Activated T-helper 1 cell treated with anti-CD3 and anti-CD28 coated beads, Interleukin-12 subunit alpha, Interleukin-12 subunit beta, Interleukin-2, Interleukin-4 antibody, amounts not matched to agents 30 ng/mL and 10 ng/mL and 1 ng/mL, durations not matched to agents 14 hours and 24 hours and 36 hours (primary cell): ENCODE results near the gene ACSS1. TPM values are rescaled to one million over a fixed set of nuclear protein-coding genes. Genes with fewer than 3 reads are reported as not detected.

Experiments used
- DNase-seq: peaks from one replicate; pipeline ENCODE4 v3.0.0; 2021; ENCODE audit warnings: low spot score
- H3K27ac Mint-ChIP-seq: one replicate; pipeline ENCODE4 v1.8.0; 2021; ENCODE audit warnings: mild to moderate bottlenecking, mixed read lengths
- H3K27me3 Mint-ChIP-seq: one replicate; pipeline ENCODE4 v1.8.0; 2022; ENCODE audit warnings: mild to moderate bottlenecking, moderate library complexity, mixed read lengths; ENCODE audit not compliant: insufficient read depth
- H3K36me3 Mint-ChIP-seq: one replicate; pipeline ENCODE4 v1.8.0; 2021; ENCODE audit warnings: low read depth, mixed read lengths
- H3K4me1 Mint-ChIP-seq: one replicate; pipeline ENCODE4 v1.8.0; 2021; ENCODE audit warnings: low read depth, mixed read lengths
- H3K4me3 Mint-ChIP-seq: one replicate; pipeline ENCODE4 v1.8.0; 2021; ENCODE audit warnings: mild to moderate bottlenecking, moderate library complexity, mixed read lengths
- H3K9me3 Mint-ChIP-seq: one replicate; pipeline ENCODE4 v1.8.0; 2021; ENCODE audit warnings: mixed read lengths
- intact Hi-C: fragments of 100-400 bp; cut with micrococcal nuclease; formaldehyde crosslinking; loops from one replicate; pipeline ENCODE4 v1.15.1; 2024
- total RNA-seq: library from RNA; stranded (reverse); gene quantifications from 2 replicates; pipeline ENCODE4 v1.2.3, GENCODE V29; 2022

Gene ACSS1
- total RNA-seq, 1 donor from 2014 or later = 11.7 TPM

GRCh38 chr20:25022680-25023079 lies 35.3 kb downstream of the ACSS1 start:
- intact Hi-C loops = no loop called here
- no peak for DNase-seq
- H3K4me3 Mint-ChIP-seq = no peak overlapping the region
- H3K27ac Mint-ChIP-seq = no peak overlapping the region
- H3K4me1 Mint-ChIP-seq = no peaks in the 10 kb centered on the region
- H3K9me3 Mint-ChIP-seq = no peaks in the 10 kb centered on the region
- H3K36me3 Mint-ChIP-seq = peaks cover 3% of the 10 kb centered on the region
- no peaks in the 10 kb centered on the region for H3K27me3 Mint-ChIP-seq

DNA sequence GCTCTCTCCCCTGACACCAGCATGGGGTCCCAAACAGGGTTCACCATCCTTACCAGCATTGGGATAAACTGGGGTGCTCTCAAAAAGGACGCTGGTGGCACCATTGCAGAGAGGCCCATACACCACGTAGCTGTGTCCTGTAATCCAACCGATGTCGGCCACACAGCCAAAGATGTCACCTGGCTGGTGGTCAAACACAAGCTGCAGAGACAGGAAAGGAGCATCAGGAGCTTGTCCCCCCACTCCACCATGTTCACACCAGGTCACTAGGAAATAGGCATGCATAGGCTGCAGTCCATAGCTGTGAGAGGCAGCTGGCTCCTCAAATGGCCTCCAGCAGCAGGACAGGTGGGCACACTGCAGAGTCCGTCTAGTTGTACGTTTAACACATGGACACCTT lies 36.6 kb downstream of the ACSS1 start:
- H3K4me3 Mint-ChIP-seq = no peak overlapping the region
- H3K9me3 Mint-ChIP-seq = no peaks in the 10 kb centered on the region
- H3K27me3 Mint-ChIP-seq = no peaks in the 10 kb centered on the region
- intact Hi-C loops = no loop called here
- no peak overlapping the region for H3K27ac Mint-ChIP-seq
- no peaks in the 10 kb centered on the region for H3K36me3 Mint-ChIP-seq
- no peaks in the 10 kb centered on the region for H3K4me1 Mint-ChIP-seq
- DNase-seq = no peak

GRCh38 chr20:25020901-25021301 lies 37.0 kb downstream of the ACSS1 start:
- no peaks in the 10 kb centered on the region for H3K27me3 Mint-ChIP-seq
- DNase-seq = no peak
- H3K4me3 Mint-ChIP-seq = no peak overlapping the region
- no peak overlapping the region for H3K27ac Mint-ChIP-seq
- H3K9me3 Mint-ChIP-seq = no peaks in the 10 kb centered on the region
- intact Hi-C loops = no loop called here
- no peaks in the 10 kb centered on the region for H3K4me1 Mint-ChIP-seq
- H3K36me3 Mint-ChIP-seq = no peaks in the 10 kb centered on the region

- Mint-ChIP-seq H3K9me3 (no peaks in the 10 kb centered on the region), H3K27me3 (no peaks in the 10 kb centered on the region), H3K36me3 (no peaks in the 10 kb centered on the region), H3K4me1 (no peaks in the 10 kb centered on the region), H3K4me3 (no peak overlapping the region), H3K27ac (no peak overlapping the region)
- no peak for DNase-seq
- intact Hi-C loops = no loop called here
These were observed 37.6 kb downstream of the ACSS1 start for GRCh38 chr20:25020345-25020744.

DNA sequence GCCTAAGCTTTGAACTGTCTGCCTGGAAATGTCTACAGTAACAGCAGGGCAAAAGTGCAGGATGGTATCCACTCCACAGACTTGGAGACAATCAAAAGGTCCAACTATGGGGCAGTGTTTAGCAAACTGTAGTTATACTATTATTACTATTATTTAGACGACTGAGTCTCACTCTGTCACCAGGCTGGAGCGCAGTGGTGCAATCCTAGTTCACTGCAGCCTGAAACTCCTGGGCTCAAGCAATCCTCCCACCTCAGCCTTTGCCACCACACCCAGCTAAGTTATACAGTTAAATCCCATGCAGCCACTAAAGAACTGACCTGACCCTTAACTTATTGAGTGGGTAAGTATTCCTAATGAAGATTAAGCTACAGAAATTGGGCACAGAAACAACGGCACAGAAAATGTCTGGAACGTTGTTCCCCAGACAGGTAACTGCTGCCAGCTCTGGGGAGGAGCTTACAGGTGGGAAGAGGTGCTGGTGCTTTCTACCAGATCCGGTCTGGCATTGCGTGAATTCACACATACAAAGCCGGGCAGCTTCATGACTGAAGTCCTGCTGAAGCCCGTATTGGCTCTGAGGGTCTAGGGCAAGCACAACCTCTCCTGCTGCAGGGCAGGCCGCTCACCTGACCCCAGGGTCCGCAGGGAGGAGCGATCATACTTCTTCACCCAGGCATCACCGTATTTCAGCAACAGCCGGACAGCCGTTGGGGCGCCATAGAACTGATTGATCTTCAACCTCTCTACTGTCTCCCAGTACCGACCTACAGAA lies 38.4 kb downstream of the ACSS1 start:
- H3K27me3 Mint-ChIP-seq = no peaks in the 10 kb centered on the region
- intact Hi-C loops = no loop called here
- DNase-seq = no peak
- H3K27ac Mint-ChIP-seq = no peak overlapping the region
- H3K4me1 Mint-ChIP-seq = no peaks in the 10 kb centered on the region
- no peaks in the 10 kb centered on the region for H3K36me3 Mint-ChIP-seq
- no peak overlapping the region for H3K4me3 Mint-ChIP-seq
- H3K9me3 Mint-ChIP-seq = no peaks in the 10 kb centered on the region

GRCh38 chr20:25018841-25019240 lies 39.1 kb downstream of the ACSS1 start:
- Mint-ChIP-seq H3K27me3 (no peaks in the 10 kb centered on the region), H3K36me3 (peaks cover 2% of the 10 kb centered on the region), H3K4me1 (no peaks in the 10 kb centered on the region), H3K9me3 (no peaks in the 10 kb centered on the region), H3K27ac (no peak overlapping the region), H3K4me3 (no peak overlapping the region)
- intact Hi-C loops = no loop called here
- DNase-seq = no peak

- no peak overlapping the region for H3K4me3 Mint-ChIP-seq
- H3K36me3 Mint-ChIP-seq = peaks cover 2% of the 10 kb centered on the region
- no peaks in the 10 kb centered on the region for H3K4me1 Mint-ChIP-seq
- no peak overlapping the region for H3K27ac Mint-ChIP-seq
- intact Hi-C loops = no loop called here
- DNase-seq = no peak
- H3K9me3 Mint-ChIP-seq = no peaks in the 10 kb centered on the region
- H3K27me3 Mint-ChIP-seq = no peaks in the 10 kb centered on the region
These were observed 39.5 kb downstream of the ACSS1 start for GRCh38 chr20:25018425-25018824.

GRCh38 chr20:25017257-25017803 lies 40.6 kb downstream of the ACSS1 start:
- H3K4me3 Mint-ChIP-seq = no peak overlapping the region
- DNase-seq = no peak
- no peak overlapping the region for H3K27ac Mint-ChIP-seq
- H3K4me1 Mint-ChIP-seq = no peaks in the 10 kb centered on the region
- no peaks in the 10 kb centered on the region for H3K9me3 Mint-ChIP-seq
- H3K27me3 Mint-ChIP-seq = no peaks in the 10 kb centered on the region
- H3K36me3 Mint-ChIP-seq = peaks cover 2% of the 10 kb centered on the region
- intact Hi-C loops = no loop called here

DNA sequence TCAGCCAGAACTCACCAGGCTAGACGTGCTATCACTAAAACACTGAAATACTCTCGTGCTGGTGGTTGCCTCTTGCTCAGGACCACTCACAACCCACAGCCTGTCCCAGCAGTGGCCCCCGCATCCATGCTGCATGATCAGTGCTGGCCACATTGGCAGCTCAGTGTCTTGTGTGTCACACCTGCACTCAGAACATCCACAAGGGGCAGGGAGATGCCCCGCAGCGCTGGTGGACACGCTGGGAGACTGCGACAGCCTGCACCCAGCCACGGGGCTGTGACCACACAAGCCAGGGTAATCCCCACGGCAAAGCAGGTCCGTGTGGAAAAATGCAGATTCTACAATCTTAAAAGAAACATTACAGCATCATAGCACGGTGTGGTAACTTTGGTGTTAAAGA lies 41.5 kb downstream of the ACSS1 start:
- Mint-ChIP-seq H3K27me3 (no peaks in the 10 kb centered on the region), H3K4me1 (no peaks in the 10 kb centered on the region), H3K27ac (no peak overlapping the region), H3K36me3 (peaks cover 2% of the 10 kb centered on the region), H3K4me3 (no peak overlapping the region), H3K9me3 (no peaks in the 10 kb centered on the region)
- intact Hi-C loops = no loop called here
- no peak for DNase-seq

GRCh38 chr20:25015986-25016385 lies 42.0 kb downstream of the ACSS1 start:
- Mint-ChIP-seq H3K36me3 (peaks cover 2% of the 10 kb centered on the region), H3K27ac (no peak overlapping the region), H3K4me1 (no peaks in the 10 kb centered on the region), H3K27me3 (no peaks in the 10 kb centered on the region), H3K4me3 (no peak overlapping the region), H3K9me3 (no peaks in the 10 kb centered on the region)
- no peak for DNase-seq
- intact Hi-C loops = no loop called here

- no peaks in the 10 kb centered on the region for H3K27me3 Mint-ChIP-seq
- no peaks in the 10 kb centered on the region for H3K4me1 Mint-ChIP-seq
- no peak for DNase-seq
- no peak overlapping the region for H3K27ac Mint-ChIP-seq
- H3K36me3 Mint-ChIP-seq = peaks cover 5% of the 10 kb centered on the region
- H3K4me3 Mint-ChIP-seq = no peak overlapping the region
- intact Hi-C loops = no loop called here
- H3K9me3 Mint-ChIP-seq = no peaks in the 10 kb centered on the region
These were observed 43.1 kb downstream of the ACSS1 start for GRCh38 chr20:25014816-25015215.

GRCh38 chr20:25013478-25014380 lies 44.2 kb downstream of the ACSS1 start:
- Mint-ChIP-seq H3K27me3 (no peaks in the 10 kb centered on the region), H3K27ac (no peak overlapping the region), H3K4me1 (no peaks in the 10 kb centered on the region), H3K4me3 (no peak overlapping the region), H3K9me3 (no peaks in the 10 kb centered on the region), H3K36me3 (peaks cover 5% of the 10 kb centered on the region)
- no peak for DNase-seq
- intact Hi-C loops = no loop called here

DNA sequence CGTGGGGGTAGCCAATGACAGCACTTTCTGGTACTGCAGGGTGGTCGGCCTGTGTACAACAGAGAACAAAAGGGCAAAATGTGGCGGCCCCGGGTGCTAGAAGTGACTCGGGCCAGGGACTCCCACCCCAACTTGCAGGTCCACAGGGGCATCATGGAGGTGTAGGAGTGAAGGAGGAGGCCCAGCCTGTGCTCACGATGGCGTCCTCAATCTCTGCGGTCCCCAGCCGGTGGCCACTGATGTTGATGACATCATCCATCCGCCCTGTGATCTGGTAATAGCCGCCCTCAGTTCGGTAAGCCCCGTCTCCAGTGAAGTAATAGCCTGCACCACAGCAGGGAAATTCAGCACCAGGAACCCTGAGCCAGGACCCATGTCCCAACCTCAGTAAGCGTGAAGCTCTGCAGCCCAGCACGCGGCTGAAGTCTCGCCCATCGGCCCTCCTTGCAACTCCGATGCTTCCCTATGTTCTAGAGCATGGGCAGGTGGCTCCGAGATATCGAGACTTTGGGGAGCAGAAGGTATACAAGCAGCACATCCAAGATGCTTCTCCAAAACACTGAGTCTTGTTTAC lies 45.2 kb downstream of the ACSS1 start:
- no peak for DNase-seq
- H3K9me3 Mint-ChIP-seq = no peaks in the 10 kb centered on the region
- no peak overlapping the region for H3K4me3 Mint-ChIP-seq
- H3K27me3 Mint-ChIP-seq = no peaks in the 10 kb centered on the region
- no peak overlapping the region for H3K27ac Mint-ChIP-seq
- no peaks in the 10 kb centered on the region for H3K4me1 Mint-ChIP-seq
- intact Hi-C loops = no loop called here
- peaks cover 7% of the 10 kb centered on the region for H3K36me3 Mint-ChIP-seq
